Suppressor macrophage treated with lipopolysaccharide for 1 hour (primary cell): ENCODE measurements around the gene YY1AP1.
"Not testable (repeated sequence)": the region's sequence is repeated elsewhere in the genome, so short reads cannot be mapped to it uniquely, and the experiment has no call there.

Experiments
- DNase-seq, 3 donors: peaks; one replicate each; pipeline ENCODE4 v3.0.0-alpha.2; 2020 to 2022

YY1AP1 gene, protein sequence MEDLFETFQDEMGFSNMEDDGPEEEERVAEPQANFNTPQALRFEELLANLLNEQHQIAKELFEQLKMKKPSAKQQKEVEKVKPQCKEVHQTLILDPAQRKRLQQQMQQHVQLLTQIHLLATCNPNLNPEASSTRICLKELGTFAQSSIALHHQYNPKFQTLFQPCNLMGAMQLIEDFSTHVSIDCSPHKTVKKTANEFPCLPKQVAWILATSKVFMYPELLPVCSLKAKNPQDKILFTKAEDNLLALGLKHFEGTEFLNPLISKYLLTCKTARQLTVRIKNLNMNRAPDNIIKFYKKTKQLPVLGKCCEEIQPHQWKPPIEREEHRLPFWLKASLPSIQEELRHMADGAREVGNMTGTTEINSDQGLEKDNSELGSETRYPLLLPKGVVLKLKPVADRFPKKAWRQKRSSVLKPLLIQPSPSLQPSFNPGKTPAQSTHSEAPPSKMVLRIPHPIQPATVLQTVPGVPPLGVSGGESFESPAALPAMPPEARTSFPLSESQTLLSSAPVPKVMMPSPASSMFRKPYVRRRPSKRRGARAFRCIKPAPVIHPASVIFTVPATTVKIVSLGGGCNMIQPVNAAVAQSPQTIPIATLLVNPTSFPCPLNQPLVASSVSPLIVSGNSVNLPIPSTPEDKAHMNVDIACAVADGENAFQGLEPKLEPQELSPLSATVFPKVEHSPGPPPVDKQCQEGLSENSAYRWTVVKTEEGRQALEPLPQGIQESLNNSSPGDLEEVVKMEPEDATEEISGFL

DNA sequence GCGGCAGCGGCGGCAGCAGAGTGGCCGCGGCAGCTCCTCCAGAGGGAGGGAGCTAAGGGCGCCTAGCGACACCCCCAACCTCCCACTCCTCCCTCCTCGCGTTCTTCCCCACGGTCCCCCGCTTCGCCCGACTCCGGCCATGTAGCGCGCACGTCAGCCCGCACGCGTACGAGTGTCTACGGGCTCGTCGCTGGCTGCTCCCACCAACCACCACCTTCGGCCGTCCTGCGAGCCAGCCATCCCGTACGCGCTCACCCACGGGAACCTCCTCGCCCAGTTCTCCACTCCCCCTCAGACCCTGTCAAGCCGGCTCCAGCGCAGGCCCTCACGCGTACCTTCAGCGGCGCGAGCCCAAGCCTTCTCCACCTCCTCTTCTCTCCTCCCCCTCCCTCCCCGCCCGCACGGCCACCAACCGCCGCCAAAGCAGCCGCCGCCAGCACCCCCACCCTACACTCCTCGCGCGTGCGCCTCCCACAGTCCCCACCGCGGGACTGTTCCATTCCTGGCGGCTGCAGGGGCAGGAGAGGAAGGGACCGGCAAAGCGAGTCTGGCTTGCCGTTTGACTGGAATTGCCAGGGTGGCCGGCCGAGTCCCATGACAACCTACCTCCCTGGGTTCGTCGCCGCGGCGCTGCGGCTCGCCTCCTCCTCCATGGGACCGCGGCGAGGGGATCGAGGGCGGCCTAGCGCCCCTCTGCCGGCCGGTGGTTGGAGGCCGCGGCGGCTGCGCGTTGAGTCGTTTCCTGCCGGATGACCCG lies at the start of gene YY1AP1:
YY1AP1 (minus strand) TSS at position 451 of the 757 bp plus-strand sequence. CDS start 8,338 bp downstream, outside the sequence.
- peak; percentile 88 to 95 (median 92) for DNase-seq

DNA sequence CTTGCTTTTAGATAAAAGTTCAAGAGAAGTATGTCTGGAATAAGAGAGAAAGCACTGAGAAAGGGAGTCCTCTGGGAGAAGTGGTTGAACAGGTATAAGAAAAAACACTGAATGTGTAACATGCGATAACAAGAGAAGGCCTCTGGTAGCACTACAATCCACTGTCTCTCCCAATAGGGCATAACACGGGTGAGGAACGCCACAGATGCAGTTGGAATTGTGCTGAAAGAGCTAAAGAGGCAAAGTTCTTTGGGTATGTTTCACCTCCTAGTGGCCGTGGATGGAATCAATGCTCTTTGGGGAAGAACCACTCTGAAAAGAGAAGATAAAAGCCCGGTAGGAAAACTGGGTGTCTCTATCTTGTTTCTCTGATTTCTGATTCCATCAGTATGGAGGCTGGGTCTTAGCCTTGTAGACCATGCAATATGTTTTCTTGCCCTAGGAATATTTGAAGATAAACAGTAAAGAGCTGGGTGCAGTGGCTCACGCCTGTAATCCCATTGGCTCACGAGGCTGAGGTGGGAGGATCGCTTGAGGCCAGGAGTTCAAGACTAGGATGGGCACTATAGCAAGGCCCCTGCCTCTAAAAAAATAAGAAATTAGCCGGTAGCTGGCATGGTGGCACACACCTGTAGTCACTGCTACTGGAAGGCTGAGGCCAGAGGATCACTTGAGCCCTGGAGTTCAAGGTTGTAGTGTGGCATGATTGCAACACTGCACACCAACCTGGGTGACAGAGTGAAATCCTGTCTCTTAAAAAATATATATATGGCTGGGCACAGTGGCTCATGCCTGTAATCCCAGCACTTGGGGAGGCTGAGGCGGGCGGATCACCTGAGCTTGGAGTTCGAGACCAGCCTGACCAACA lies 40.7 kb upstream of the YY1AP1 start:
- peak; percentile 64 to 69 (median 64) for DNase-seq

DNA sequence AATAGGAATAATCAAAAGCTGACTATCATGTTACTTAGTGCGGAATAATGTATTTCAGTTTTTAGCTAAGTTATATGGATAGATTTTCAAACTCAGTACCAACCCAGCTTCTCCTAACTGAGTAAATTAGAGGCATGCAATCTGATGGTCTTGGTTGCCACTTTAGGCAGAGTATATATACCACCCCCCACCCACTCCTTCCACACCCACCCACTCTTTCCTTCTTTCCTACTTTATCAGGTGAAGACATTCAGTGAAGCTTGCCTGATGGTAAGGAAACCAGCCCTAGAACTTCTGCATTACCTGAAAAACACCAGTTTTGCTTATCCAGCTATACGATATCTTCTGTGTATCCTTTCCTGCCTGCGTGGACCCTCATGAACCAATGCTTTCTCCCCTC lies 36.6 kb upstream of the YY1AP1 start:
- DNase-seq, result no peak

DNA sequence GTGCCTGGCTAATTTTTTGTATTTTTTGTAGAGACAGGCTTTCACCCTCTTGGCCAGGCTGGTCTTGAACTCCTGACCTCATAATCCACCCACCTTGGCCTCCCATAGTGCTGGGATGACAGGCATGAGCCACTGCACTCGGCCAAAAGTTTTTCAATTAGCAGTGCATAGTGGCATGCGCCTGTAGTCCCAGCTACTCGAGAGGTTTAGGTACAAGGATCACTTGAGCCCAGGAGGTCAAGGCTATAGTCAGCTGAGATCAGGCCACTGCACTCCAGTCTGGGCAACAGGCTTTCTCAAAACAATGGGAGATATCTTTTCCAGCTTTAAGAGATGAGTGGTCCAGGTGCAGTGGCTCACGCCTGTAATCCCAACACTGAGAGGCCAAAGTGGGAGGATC lies 31.1 kb upstream of the YY1AP1 start:
- DNase-seq, result no peak

DNA sequence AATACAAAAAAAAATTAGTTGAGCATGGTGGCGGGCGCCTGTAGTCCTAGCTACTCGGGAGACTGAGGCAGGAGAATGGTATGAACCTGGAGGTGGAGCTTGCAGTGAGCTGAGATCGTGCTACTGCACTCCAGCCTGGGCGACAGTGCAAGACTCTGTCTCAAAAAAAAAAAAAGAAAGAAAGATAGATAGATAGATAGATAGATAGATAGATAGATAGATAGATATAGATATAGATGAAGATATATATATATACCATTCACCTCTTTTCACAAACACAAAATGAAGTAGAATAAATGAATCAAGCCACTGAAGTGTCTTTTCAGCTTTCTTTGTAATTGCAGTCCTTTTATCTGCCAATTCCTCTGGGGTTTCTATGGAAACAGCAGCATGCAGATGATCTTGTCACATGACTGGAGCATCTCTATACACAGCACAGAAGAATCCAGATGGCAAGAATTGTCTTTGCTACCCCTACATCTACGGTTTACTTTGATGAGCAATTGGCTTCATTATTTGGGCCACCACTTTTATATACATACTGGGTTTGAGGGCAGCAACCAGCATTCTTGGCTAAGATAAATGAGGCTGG lies 30.0 kb upstream of the YY1AP1 start:
- not testable (repeated sequence) for DNase-seq

DNA sequence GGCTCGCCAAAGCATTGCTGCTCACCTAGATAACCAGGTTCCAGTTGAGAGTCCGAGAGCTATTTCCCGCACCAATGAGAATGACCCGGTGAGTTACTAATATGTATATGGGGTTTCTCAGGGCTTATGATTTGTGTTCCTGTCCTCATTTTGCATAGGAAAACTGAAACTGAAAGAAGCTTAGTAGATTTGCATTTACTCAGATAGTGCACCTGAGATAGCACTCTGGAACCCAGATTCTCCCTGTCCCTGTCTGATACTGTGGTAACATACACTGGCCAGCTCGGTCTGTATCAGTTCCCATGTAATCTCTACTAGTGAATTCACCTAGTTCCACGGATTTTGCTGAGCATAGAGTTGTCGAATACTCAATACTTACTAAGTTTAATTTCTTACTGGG lies 28.5 kb upstream of the YY1AP1 start:
- DNase-seq, result no peak

DNA sequence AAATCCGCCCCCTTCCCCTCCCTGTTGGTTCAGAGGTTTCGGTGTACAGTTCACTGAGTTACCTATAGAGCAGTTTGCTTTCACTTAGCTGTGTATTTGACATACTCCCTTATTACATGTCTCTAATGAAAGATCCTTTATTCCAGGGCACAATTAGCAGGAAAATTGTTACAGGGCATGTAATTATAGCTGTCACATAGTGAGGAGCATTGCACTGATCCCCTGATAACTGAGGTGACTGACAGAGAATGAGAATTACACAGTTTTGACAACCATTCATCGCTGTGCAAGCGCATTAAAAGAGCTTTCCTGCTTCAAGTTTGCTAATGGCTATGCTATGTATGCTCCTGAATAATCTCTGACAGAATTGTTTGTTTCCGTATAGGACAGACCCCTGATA lies 27.2 kb upstream of the YY1AP1 start:
- DNase-seq, result no peak

DNA sequence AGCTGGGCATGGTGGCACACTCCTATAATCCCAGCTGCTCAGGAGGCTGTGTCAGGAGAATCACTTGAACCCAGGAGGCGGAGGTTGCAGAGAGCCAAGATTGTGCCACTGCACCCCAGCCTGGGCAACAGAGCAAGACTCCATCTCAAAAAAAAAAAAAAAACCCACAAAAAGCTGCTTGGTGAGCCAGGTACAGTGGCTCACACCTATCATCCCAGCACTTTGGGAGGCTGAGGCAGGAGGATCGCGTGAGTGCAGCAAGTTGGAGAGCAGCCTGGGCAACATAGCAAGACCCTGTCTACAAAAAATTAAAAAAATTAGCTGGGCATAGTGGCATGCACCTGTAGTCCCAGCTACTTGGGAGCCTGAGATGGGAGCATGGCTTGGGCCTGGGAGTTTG lies 26.5 kb upstream of the YY1AP1 start:
- not testable (repeated sequence) for DNase-seq

DNA sequence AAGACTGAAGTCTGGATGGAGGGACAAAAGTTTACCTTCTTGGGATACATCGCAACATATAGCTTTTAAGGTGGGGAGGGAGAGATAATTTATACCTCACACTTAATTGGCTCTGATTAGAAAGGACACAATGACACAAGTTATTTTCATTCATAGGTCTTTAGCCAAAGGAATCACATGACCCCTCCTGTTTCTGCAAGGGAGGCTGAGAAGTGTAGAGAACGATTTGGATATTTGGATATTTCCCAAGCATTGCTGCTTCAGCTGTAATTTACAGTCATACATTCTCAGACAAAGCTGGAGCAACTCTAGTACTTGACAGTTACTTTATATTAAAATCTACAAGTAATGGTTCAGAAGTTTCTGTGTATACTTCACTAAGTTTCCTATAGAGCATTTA lies 24.5 kb upstream of the YY1AP1 start:
- DNase-seq, result no peak

DNA sequence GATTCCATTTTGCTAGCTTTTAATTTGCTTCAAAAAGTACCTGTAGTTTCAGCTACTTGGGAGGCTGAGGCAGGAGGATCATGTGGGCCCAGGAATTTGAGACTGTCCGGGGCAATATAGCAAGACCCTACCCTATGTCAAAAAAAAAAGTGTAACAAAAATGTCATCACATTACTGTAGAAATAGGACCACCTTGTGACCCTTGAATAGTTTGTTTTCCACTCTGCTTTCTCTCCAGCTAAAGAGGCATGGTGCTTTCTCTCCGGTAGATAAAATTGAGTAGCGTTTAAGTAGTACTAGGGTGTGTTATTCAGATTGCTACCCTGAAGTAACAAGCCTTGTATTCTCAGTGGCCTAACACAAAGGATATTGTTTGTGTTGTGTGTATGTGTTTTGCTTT lies 24.1 kb upstream of the YY1AP1 start:
- peak; percentile 4 to 29 (median 20) for DNase-seq

DNA sequence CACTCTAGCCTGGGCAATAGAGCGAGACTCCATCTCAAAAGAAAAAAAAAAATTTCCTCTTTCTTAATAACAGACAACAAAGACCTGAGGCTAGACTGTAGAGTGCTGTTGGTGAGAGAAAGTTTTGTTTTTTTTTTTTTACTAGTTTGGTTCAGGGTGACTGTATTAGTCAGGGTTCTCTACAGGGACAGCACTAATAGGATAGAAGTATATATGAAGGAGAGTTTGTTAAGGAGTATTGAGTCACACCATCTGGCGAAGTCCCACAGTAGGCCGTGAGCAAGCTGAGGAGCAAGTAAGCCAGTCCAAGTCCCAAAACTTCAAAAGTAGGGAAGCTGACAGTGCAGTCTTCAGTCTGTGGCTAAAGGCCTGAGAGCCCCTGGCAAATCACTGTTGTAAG lies 22.9 kb upstream of the YY1AP1 start:
- DNase-seq, result not testable (repeated sequence)

DNA sequence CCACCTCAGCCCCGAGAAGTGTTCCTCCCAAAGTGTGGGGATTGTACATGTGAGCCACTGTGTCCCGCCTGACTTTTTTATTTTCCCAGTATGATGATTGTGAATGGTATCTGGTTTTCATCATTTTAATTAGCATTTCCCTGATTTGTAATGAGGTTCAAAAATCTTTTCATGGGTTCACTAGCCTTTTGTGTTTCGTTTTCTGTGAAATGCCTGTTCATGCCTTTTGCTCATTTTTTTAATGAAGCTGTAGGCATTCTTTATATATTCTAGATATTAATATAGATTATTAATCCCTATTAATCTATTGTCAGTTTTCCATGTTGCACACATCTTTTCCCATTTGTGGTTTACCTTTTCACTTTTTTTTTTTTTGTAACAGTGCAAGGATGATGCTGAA lies 20.8 kb upstream of the YY1AP1 start:
- no peak for DNase-seq

DNA sequence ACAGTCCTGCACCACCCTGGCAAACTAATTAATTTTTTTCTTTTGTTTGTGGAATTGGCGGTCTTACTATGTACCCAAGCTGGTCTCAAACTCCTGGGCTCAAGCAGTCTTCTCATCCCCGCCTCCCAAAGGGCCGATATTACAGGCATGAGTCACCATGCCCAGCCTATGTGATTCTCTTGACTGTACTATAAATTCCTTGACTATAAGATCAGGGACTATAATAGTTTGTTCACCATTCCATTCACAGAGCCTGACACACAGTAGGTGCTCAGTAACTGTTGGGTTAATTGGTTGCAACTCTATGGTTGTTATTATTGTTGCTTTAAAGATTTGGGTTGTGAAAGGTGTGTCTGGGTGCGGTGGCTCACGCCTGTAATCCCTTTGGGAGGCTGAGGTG lies 17.6 kb upstream of the YY1AP1 start:
- no peak for DNase-seq

DNA sequence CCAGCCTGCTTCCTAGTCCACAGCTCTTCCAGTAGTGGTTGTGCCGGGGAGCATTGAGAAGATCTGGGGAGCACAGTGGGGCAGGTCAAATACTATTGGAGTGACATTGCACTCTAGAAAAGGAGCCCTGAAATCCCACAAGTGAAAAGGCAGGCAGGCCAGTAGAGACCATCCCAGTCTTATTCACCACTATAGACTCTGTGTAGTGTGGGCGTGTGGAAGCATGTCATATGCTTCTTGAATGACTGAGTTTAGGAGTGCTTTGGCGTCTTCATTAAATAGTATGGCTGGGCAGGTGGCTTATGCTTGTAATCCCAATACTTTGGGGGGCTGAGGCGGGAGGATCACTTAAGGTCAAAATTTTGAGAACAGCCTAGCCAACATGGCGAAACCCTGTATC lies 15.8 kb upstream of the YY1AP1 start:
- DNase-seq, result not testable (repeated sequence)

DNA sequence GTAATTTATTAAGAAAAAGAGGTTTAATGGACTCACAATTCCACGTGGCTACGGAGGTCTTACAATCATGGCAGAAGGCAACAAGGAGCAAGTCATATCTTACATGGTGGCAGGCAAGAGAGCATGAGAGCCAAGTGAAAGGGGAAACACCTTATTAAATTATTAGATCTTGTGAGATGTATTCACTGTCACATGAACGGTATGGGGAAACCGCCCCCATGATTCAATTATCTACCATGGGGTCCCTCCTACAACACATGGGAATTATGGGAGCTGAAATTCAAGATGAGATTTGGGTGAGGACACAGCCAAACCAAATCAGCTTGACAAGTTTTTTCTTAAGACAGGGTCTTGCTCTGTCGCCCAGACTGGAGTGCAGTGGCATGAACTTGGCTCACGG lies 14.6 kb upstream of the YY1AP1 start:
- peak; percentile 30 to 43 (median 43) for DNase-seq

DNA sequence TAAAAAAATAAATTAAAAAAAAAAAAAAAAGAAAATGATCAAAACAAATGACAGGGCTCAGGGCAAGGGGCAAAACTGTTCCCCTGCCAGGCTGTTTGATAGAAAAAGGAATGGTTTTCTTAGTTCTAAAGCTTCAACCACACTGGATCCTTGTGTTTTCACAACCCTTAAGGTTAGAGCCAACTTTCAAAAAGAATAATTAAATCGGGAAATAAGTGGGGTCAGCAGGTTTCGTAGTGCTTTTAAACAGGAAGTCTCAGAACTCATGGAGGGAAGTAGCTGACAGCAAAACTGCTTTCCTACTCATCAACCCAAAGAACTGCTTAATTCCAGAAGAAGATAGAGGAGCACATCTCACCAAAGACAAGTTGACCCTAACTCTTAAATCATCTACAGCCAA lies 13.1 kb upstream of the YY1AP1 start:
- peak; percentile 25 to 34 (median 33) for DNase-seq

DNA sequence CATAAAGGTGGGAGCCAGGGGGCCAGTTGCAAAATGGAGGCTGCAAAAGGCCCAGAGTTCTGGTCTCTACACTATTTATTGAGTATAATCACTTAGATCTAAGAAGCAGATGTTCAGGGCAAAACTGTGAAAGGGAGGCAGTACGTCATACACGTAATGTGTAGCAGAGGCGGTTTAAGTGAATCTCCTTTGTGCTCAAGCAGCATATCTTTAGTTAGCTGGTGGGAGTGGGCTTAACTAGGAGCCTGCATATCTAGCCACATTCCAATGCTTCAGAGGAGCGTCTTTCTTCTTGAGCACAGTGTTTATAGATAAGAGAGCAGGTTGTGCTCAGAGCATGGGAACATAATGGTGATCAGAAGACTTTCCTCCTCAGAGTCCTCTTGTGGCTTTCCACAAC lies 10.5 kb upstream of the YY1AP1 start:
- DNase-seq, result not testable (repeated sequence)

DNA sequence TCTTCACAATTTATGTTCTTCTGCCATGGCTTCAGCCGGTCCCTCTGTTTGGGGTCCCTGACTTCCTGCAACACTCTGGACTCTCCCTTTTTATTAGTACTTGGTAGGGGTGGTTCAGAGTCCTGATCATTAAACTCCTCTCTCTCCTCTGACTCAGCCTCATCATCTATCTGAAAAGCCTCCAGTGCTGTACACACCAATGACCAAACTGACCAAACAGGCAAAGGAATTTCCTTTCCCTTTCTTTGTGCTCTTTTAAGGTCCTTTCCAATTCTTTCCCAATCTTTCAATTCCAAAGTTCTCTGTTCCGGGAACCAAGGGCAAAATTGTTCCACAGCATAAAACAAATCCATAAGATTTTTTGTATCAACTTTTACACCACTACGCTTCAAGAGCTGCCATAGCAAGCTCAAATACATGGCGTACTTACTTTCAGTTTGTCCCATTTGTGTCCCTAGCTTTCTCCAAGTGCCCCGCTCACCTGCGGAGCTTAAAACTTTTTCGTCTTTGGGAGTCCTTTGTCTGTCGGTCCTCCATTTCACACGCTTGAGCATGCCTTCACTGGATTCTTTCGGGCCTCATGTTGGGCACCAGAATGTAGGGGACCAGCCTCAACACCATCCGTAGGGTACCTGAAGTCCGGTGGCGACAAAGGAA lies 9.9 kb upstream of the YY1AP1 start:
- DNase-seq, result peak in 2 of 3 donors; percentile 17 to 23

DNA sequence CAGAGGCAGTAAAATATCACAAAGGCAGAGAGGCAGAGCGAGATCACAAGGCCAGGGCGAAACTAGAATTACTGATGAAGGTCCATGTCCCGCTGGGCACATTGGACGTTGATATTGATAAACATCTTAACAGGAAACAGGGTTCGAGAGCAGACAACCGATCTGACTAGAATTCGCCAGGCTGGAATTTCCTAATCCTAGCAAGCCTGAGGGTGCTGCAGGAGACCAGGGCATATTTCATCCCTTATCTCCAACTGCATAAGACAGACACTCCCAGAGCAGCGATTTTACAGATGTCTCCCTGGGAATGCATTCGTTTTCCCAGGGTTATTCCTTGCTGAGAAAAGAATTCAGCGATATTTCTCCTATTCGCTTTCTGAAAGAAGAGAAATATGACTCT lies 9.0 kb upstream of the YY1AP1 start:
- DNase-seq, result not testable (repeated sequence)

DNA sequence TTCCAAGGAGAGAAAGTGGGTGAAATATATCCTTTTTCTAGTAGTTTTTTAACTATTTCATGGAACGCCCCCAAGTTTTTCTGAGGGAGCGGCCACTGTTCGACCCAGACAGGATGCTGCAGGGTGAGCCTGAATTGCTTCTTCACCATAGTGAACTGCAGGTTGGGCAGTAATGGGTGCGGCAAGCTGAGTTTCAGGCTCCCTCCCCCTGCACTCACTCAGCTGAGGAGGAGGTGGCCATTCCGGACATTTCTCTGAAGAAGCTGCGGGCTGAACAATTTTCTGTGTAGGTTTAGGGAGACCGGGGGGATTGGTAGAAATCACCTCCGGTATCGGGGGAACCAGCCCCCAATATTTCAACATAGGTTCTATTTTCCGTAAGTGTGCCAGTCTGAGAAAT lies 8.5 kb upstream of the YY1AP1 start:
- DNase-seq, result no peak

DNA sequence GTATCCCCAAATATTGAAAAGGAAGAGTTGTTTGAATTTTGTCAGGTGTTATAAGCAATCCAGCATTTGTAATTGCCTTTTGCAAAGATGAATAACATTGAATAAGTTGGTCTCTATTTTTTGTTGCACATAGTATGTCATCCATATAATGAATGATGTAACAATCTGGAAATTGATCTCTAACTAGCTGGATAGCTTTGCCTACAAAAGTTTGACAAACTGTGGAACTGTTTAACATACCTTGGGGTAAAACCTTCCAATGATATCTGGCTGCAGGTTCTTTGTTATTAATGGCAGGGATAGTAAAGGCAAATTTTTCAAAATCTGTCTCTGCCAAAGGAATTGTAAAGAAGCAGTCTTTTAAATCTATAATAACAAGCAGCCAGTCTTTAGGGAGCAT lies 8.0 kb upstream of the YY1AP1 start:
- no peak for DNase-seq
